HG02610 (cell line): ENCODE results near the gene IGF2.
"Not testable (repeated sequence)": the region's sequence is repeated elsewhere in the genome, so short reads cannot be mapped to it uniquely, and the experiment has no call there.

Experiments
- ATAC-seq: cut with Tn5 transposase; IDR thresholded peaks from one replicate; pipeline ENCODE4 v1.9.1; 2021; ENCODE audit warnings: mild to moderate bottlenecking, moderate library complexity; ENCODE audit not compliant: unreplicated experiment

IGF2 gene

GRCh38 chr11:2124736-2125484 is 14.3 kb downstream of the IGF2 start:
- not testable (repeated sequence) for ATAC-seq

- ATAC-seq = no peak
Measured at GRCh38 chr11:2123628-2123960, 15.6 kb downstream of the IGF2 start.

DNA sequence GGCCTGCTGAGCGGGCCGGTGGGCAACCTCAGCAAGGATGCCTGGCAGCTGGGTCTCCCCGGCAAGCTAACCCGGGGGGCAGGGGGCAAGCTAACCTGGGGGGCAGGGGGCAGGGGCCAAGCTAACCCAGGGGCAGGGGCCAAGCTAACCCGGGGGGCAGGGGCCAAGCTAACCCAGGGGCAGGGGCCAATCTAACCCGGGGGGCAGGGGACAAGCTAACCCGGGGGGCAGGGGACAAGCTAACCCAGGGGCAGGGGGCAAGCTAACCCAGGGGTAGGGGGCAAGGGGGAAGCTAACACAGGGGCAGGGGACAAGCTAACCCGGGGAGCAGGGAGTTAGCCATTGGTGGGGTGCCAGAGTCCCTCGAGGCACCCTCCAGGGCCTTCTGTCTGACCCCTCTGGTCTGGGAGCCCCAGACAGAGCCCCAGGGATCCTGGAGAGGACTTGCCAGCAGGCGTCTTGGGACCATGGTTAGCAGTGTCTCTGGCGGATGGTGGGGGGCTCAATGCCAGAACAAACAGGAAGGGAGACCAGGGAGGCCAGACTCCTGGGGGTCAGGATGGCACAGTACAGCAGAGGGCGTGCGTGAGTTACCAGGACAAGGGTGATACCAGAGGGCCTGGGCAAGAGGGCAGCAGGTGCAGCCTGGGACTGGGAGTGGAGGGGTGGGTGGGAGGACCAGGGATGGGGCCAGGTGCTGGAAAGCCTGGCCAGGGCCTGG is 16.1 kb downstream of the IGF2 start:
- no peak for ATAC-seq

GRCh38 chr11:2122222-2122906 is 16.8 kb downstream of the IGF2 start:
- no peak for ATAC-seq

- no peak for ATAC-seq
Measured at GRCh38 chr11:2121227-2122130, 17.7 kb downstream of the IGF2 start.

GRCh38 chr11:2120359-2121100 is 18.7 kb downstream of the IGF2 start:
- ATAC-seq = no peak

DNA sequence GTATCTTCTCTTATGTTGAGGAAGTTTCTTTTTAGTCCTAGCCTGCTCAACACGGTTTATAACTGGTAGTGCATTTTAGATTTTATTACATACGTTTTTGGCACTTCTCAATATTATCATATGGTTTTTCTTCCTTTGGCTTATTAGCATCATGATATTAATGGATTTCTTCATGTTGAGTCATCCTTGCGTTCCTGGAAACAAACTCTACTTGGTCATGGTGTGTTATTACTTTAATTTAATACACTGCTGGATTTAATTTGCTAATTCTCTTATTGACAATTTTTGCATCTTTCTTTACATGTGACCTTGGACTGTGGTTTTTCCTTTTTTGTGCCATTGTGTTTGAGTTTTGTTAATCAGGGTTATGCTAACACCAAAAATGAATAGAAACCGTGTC is 20.5 kb downstream of the IGF2 start:
- ATAC-seq = no peak

- ATAC-seq = no peak
Measured at GRCh38 chr11:2116680-2117079, 22.5 kb downstream of the IGF2 start.

DNA sequence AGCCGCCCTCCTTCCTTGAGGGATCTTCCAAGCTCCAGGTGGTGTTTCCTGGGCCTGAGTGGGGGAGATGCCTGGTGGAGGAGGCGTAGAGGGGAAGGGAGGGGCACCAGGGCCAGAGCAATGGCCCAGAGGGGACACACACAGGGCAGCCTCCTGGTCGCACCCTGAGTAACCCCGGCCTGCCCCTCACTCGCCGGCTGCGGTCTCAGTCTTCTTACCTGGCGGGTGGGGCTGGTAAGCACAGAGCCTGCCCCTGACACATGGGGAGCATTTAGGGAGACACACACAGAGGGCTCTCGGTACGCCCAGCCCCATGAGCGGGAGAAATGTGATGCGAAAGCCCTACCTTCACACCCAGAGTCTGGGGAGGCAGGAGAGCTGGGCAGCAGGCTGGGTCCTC is 23.9 kb downstream of the IGF2 start:
- ATAC-seq = no peak

DNA sequence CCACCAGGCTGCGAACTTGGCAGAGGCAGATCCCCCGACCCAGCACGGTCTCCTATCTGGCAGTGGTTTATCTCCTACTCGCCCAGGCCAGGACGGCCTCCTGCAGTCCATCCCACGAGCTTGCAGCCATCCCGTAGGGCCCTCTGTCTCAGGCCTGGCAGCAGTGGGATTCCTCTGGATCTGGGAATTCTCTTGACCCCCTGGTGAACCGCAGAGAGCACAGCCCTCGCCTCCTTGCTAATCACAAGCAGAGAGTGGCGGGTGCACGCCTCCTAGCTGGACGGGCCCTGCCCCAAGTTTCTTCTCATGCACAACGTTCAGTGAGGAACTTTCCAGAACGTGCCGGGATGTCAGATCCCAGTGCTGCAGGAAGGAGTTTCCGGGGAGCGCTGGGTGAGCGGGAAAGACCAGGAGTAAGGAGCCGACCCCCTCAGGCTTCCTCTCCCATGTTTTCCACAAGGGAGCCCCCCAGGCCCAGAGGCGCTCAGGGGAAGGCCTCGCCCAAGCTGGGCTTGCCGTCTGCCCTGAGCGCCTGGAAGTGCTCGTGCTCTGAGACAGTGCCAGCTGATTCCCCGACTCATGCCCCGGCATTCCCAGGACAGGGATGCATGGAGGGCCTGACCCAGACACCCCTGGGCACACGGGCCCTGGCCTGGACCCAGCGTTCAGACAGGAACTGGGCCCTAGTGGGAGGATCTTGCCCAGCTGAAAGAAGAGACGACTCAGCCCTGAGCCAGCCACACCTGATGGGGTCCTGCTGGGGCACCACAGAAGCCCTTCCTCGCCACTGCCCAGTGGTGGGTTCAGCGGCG is 24.6 kb downstream of the IGF2 start:
- no peak for ATAC-seq

DNA sequence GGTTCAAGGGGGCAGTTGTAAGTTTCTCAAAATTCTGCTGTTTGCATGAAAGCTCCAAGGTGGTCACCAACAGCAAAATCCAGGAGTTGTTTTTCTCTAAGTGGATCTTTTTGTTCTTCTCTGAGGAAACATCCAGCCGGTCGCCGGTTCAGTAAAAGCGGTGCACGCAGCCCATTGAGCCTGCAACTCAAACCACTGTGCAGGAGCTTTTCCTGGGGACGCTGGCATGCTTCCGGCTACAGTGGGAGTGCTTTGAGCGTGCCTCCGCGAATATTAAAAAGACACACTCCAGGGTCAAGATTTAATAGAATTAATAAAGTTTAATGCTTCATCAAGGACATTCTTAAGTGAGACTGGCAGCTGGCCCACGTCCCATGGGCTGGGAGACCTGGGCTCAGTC is 25.4 kb downstream of the IGF2 start:
- ATAC-seq = no peak

- ATAC-seq = no peak
Measured at GRCh38 chr11:2110521-2110920, 28.7 kb downstream of the IGF2 start.

- no peak for ATAC-seq
Measured at GRCh38 chr11:2109541-2110019, 29.6 kb downstream of the IGF2 start.

DNA sequence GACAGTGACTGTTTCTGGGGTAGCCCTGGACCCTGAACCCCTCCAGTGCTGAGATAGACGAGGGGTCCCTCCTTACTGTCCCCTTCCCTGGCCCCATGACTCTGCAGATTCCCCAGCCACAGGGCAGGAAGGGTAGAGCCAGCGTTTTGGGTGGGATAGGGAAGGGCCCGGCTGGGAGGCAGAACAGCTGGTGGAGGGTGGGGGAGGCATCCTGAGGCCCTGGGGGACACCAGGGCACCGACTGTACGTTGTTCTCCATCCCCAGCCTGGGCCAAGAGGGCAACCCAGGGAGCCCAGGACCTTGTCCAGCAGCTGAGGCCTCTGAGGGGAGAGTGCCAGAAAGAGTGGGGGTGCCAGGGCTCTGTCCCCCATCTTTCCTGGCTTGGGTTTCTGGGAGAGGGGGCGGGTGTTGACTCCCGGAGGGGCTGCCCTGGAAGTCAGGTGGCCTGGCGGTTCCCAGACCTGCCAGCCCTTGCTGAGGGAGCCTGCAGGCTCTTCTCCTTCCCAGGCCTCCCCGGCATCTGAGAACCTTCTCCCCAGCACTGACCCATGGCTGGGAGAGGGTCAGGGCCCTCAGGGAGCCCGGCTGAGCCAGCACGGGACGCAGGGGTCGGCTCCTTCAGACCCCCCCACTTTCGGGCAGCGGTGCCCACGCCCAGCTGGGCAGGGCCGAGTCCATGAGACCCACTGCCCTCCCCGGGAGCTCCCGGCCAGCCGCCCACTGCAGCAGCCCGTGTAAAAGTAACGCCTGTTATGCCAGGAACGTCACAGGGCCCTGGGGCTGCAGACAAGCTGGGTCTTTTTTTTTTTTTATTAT is 30.3 kb downstream of the IGF2 start:
- no peak for ATAC-seq

GRCh38 chr11:2107941-2108630 is 31.1 kb downstream of the IGF2 start:
- ATAC-seq = no peak

- no peak for ATAC-seq
Measured at GRCh38 chr11:2107521-2107920, 31.7 kb downstream of the IGF2 start.

DNA sequence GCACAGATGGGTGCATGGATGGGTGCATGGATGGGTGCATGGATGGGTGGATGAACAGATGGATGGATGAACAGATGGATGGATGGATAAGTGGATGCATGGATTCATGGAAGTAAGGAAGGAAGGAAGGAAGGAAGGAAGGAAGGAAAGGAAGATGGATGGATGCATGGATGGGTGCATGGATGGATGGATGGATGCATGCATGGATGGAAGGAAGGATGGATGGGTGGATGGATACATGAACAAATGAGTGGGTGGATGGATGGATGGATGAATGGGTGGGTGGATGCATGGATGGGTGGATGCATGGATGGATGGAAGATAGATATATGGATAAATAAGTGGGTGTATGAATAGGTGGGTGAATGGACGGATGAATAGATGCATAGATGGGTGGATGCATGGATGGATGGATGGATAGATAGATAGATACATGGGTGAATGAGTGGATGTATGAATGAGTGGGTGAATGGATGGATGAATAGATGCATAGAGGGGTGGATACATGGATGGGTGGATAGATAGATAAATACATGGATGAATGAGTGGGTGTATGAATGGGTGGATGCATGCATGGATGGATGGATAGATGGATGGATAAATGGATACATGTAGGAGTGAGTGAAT is 32.5 kb downstream of the IGF2 start:
- no peak for ATAC-seq
